ENCODE measurements around the gene SULT4A1. TPM values are rescaled to one million over a fixed set of nuclear protein-coding genes. Genes with fewer than 3 reads are reported as not detected.

Gene SULT4A1
- total and polyA plus RNA-seq, 2 of the 8 experiments (the other 6 are each of a cell fraction or from before 2014, with no cell fraction given), result 9.1 to 11.8 TPM

DNA sequence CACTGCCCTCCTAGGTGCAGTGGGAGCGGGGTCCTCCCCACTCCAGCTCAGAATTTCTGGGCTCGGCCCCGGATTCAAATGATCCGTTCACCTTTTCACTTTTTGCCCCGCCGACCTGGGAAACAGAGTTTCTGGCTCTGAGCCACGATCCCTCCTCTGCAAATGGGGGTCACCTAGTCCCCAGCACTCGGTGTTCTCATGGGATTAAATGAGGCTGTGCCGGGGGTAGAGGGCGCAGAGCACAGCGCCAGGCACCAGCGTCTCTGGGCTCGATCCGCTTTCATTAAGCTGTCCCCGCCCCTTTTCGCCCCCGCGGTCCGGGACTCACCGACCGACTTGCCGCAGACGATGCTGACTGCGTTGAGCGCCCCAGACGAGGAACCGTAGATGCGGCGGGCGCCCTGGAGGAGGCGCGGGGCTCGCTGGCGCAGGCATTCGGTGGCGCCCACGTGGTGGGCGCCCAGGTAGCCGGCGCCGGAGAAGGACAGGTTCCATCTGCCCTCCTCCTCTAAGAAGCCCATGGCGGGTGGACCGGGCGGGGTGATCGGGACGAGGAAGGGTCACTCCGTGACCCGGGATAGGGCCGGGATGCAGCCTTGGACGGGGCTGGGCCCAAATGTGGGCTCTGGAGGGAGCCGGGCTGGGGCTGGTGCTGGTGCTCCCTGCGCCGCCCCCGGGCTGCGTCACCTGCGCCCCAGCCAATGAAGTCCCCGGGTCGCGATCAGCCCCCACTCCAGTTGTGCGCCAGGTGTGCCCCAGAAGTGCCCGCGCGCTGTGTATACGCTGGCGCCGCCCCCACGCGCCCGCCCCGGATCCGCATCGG is 29.3 kb upstream of the SULT4A1 start, which contains the start of gene PNPLA5:
Gene PNPLA5 (minus strand): TSS at position 654 of the 823 bp plus-strand sequence. CDS start 133 bp downstream, at position 521.
- no peaks in the 10 kb centered on the region for H3K9me3 ChIP-seq (ENCODE audit: insufficient read depth in 2 of 2, low read depth in 1 of 2, low read length in 1 of 2)
- H3K79me2 ChIP-seq (ENCODE audit: control insufficient read depth in 1 of 2, insufficient read depth in 2 of 2, low read length in 2 of 2), result no peaks in the 10 kb centered on the region
- no peaks in the 10 kb centered on the region for H3K36me3 ChIP-seq (ENCODE audit: control insufficient read depth in 2 of 4, insufficient read depth in 4 of 4, low read length in 3 of 4)
- no peak within 1 kb of the TSS for H2AK5ac ChIP-seq (ENCODE audit: low read depth, low read length)
- H3K56ac ChIP-seq (replicated peaks; ENCODE audit: insufficient read length, low read depth, low read length), result peak within 1 kb of the TSS; percentile 9
- ChIA-PET POLR2A (ENCODE audit: partially characterized antibody) (interaction anchor here (1.0 to 2.4 kb wide), 7 partner anchors 9 to 133 kb away, joined by 3 to 7 read pairs (median 3); partner anchors contain the start of genes EFCAB6 and PARVB), CTCF (ENCODE audit: partially characterized antibody) (interaction anchor here (0.7 to 21.4 kb wide), 6 partner anchors 7 to 60 kb away, joined by 3 to 226 read pairs (median 4); no protein-coding TSS in a partner anchor)
- H2BK15ac ChIP-seq (ENCODE audit: low read length), result peak within 1 kb of the TSS; percentile 55; the same call in 1 of the 2 replicates
- H3K4ac ChIP-seq (replicated peaks; ENCODE audit: insufficient read length, low read depth, low read length), result peak within 1 kb of the TSS; percentile 91
- WGBS, 2 experiments (ENCODE audit: extremely low coverage in 1 of 2, insufficient coverage in 1 of 2, insufficient read length in 1 of 2, insufficient replicate concordance in 2 of 2, low coverage in 1 of 2, low lambda C conversion rate in 2 of 2, missing lambda C conversion rate in 1 of 2), result 2% methylated on average over 53 of the region's 72 CpGs; no CpG with 5 or more reads in 1 of the 2 experiments
- peak within 1 kb of the TSS; percentile 92 to 94 for H3K4me2 ChIP-seq (ENCODE audit: insufficient read depth in 1 of 2, low read depth in 2 of 2, low read length in 2 of 2)
- peaks cover 3 to 11% of the 10 kb centered on the region in 2 experiments for H4K20me1 ChIP-seq (replicated peaks in 1 of 2; ENCODE audit: control insufficient read depth in 1 of 2, insufficient read depth in 2 of 2, low read length in 2 of 2)
- H4K91ac ChIP-seq (replicated peaks; ENCODE audit: insufficient read length, low read length), result peak within 1 kb of the TSS; percentile 19
- no peak for FAIRE-seq
- no peak within 1 kb of the TSS for H3K27ac ChIP-seq (ENCODE audit: low read depth, low read length)
- H2BK12ac ChIP-seq (ENCODE audit: low read depth, low read length), result peak within 1 kb of the TSS; percentile 27; the same call in 1 of the 2 replicates
- peaks cover 11% of the 10 kb centered on the region; the same call in 1 of the 2 replicates for H3K23me2 ChIP-seq (ENCODE audit: low read depth, low read length)
- no peak within 1 kb of the TSS for H3K23ac ChIP-seq (ENCODE audit: insufficient read length)
- H3K79me1 ChIP-seq (ENCODE audit: low read depth, low read length), result no peaks in the 10 kb centered on the region
- peak in 1 of 2 experiments; percentile 86 for DNase-seq (ENCODE audit: low read depth in 1 of 2, low spot score in 2 of 2)
- H2AFZ ChIP-seq (ENCODE audit: low read length), result peak within 1 kb of the TSS; percentile 88; the same call in 1 of the 2 replicates
- peaks cover 0 to 4% (median 1%) of the 10 kb centered on the region in 4 experiments; a peak in 3 of 7 replicates for H3K27me3 ChIP-seq (replicated peaks in 1 of 4; ENCODE audit: control insufficient read depth in 3 of 4, extremely low read depth in 1 of 4, insufficient read depth in 3 of 4, low read length in 3 of 4)
- H2BK20ac ChIP-seq (ENCODE audit: low read length), result no peak within 1 kb of the TSS
- H2BK120ac ChIP-seq (replicated peaks; ENCODE audit: low read depth, low read length), result no peak within 1 kb of the TSS
- no peak within 1 kb of the TSS for H4K5ac ChIP-seq (ENCODE audit: insufficient read length, low read depth, low read length)
- H2BK5ac ChIP-seq (ENCODE audit: low read depth, low read length), result peak within 1 kb of the TSS; percentile 44; the same call in 1 of the 2 replicates
- peak within 1 kb of the TSS; percentile 20 to 68 (median 57); a peak in 5 of 7 replicates for H3K9ac ChIP-seq (replicated peaks in 1 of 4; ENCODE audit: extremely low read depth in 1 of 4, low read depth in 3 of 4, low read length in 3 of 4)
- H4K8ac ChIP-seq (ENCODE audit: extremely low read depth, insufficient read depth, low read length), result peak within 1 kb of the TSS; percentile 89
- H3K4me1 ChIP-seq (replicated peaks in 1 of 4; ENCODE audit: control insufficient read depth in 3 of 4, insufficient read depth in 4 of 4, low read length in 3 of 4), result peaks cover 0 to 12% (median 5%) of the 10 kb centered on the region in 4 experiments; a peak in 5 of 7 replicates
- H3K14ac ChIP-seq (ENCODE audit: insufficient read length), result no peak within 1 kb of the TSS
- peak within 1 kb of the TSS; percentile 87 for H3K18ac ChIP-seq (ENCODE audit: extremely low read depth, low read length)
- peak within 1 kb of the TSS; percentile 57 to 75 (median 68) for H3K4me3 ChIP-seq (ENCODE audit: extremely low read depth in 1 of 4, insufficient read depth in 2 of 4, low read depth in 3 of 4, low read length in 4 of 4)
- TF ChIP-seq TCF12 (IDR thresholded peaks at IDR 0.05; ENCODE audit: low read depth, low read length) (peak; percentile 61; the same call in 1 of the 2 replicates), POLR2A (IDR thresholded peaks at IDR 0.05; ENCODE audit: control extremely low read depth in 1 of 2, low read depth in 2 of 2, low read length in 2 of 2) (peak in 1 of 2 experiments; percentile 74; a peak in 2 of 3 replicates), SAP30 (IDR thresholded peaks at IDR 0.05; ENCODE audit: insufficient read depth, insufficient replicate concordance, low read length) (no peak), KDM1A (IDR thresholded peaks at IDR 0.05; ENCODE audit: borderline replicate concordance, low read length) (no peak), RFX5 (IDR thresholded peaks at IDR 0.05; ENCODE audit: borderline replicate concordance, low read depth, low read length) (no peak), GABPA (IDR thresholded peaks at IDR 0.05; ENCODE audit: borderline replicate concordance, insufficient read depth, low read length) (0 out of 2 replicates have a peak, but pooled peaks have one; percentile 36)
- TF ChIP-seq, protein P1, sequence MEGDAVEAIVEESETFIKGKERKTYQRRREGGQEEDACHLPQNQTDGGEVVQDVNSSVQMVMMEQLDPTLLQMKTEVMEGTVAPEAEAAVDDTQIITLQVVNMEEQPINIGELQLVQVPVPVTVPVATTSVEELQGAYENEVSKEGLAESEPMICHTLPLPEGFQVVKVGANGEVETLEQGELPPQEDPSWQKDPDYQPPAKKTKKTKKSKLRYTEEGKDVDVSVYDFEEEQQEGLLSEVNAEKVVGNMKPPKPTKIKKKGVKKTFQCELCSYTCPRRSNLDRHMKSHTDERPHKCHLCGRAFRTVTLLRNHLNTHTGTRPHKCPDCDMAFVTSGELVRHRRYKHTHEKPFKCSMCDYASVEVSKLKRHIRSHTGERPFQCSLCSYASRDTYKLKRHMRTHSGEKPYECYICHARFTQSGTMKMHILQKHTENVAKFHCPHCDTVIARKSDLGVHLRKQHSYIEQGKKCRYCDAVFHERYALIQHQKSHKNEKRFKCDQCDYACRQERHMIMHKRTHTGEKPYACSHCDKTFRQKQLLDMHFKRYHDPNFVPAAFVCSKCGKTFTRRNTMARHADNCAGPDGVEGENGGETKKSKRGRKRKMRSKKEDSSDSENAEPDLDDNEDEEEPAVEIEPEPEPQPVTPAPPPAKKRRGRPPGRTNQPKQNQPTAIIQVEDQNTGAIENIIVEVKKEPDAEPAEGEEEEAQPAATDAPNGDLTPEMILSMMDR (IDR thresholded peaks at IDR 0.05; ENCODE audit: control extremely low read depth in 1 of 3, insufficient read depth in 1 of 3, low read depth in 1 of 3, low read length in 3 of 3), result peak; percentile 7 to 32 (median 20); a peak in 2 of 4 replicates
